Ovary (tissue), 9 donors: ENCODE results near the gene CIITA. TPM values are rescaled to one million over a fixed set of nuclear protein-coding genes. Genes with fewer than 3 reads are reported as not detected.
A peak's percentile ranks its signal among the peaks of the same experiment; 100 is the strongest.
"Not testable (repeated sequence)": the region's sequence is repeated elsewhere in the genome, so short reads cannot be mapped to it uniquely, and the experiment has no call there.

Experiments used
- DNase-seq, 5 donors: peaks; one replicate each; pipeline ENCODE4 v3.0.0-alpha.2; 2019 to 2020
- H3K27ac ChIP-seq, 2 donors: fragments of 200-600 bp; one replicate each; pipeline versions ENCODE4 v1.5.1 to v1.8.0; 2019 to 2022
- H3K27me3 ChIP-seq: fragments of 200-600 bp; one replicate; pipeline ENCODE4 v1.8.0; 2022
- H3K36me3 ChIP-seq: fragments of 200-600 bp; sonication (generic); one replicate; pipeline ENCODE4 v1.5.1; 2019
- H3K4me1 ChIP-seq: one replicate; pipeline ENCODE4 v1.8.1; 2013; ENCODE audit warnings: mild to moderate bottlenecking, moderate library complexity; ENCODE audit not compliant: insufficient read depth
- H3K4me3 ChIP-seq: fragments of 200-600 bp; sonication (generic); one replicate; pipeline ENCODE4 v1.5.1; 2017
- H3K9me3 ChIP-seq, 2 donors: fragments of 200-600 bp in 1 of 2; sonication (generic) in 1 of 2; one replicate each; pipeline versions ENCODE4 v1.5.1 to v1.8.1; 2013 to 2019; ENCODE audit warnings: mild to moderate bottlenecking in 1 of 2, moderate library complexity in 1 of 2
- EP300 ChIP-seq: sonication (generic); formaldehyde crosslinking; IDR thresholded peaks from one replicate; pipeline ENCODE4 v1.6.1; 2017; ENCODE audit warnings: antibody characterized with exemption
- POLR2A ChIP-seq: fragments of 450-650 bp; IDR thresholded peaks from one replicate; pipeline ENCODE4 v1.6.1; 2017; ENCODE audit warnings: antibody characterized with exemption, mild to moderate bottlenecking, moderate library complexity
- WGBS, 3 donors: extraction: QIAGEN DNeasy Blood & Tissue Kit in 1 of 3; methylation state at CpG; one replicate each; pipeline versions ENCODE4 v1.1.5 to v1.1.7; 2013 to 2017; 5-methylcytosine and 5-hydroxymethylcytosine counted together
- intact Hi-C, 4 donors: fragments of 100-400 bp; cut with DNase I; formaldehyde crosslinking; loops; one replicate each; pipeline versions ENCODE4 v1.11.0 to v1.15.1; 2022 to 2023
- polyA plus RNA-seq, 2 donors: library from polyadenylated mRNA; stranded (reverse); fragments of 200-250 nt in 1 of 2; fragments of 350-450 nt in 1 of 2; fragmentation: Illumina TruSeq in 1 of 2; extraction: RNeasy Lipid Tissue Mini Kit (QIAGEN cat#74804) in 1 of 2; gene quantifications; one replicate each; pipeline ENCODE4 v1.2.3, GENCODE V29; 2013 to 2014
- total RNA-seq, 7 donors: library from RNA; depleted of rRNA in 2 of 7; stranded (reverse); fragments of >200 nt in 2 of 7; fragmentation: NEBNext Ultra II Directional in 3 of 7; extraction: Animal tissue kit (Norgen Biotek cat#: 25700) in 3 of 7; gene quantifications; one replicate each; pipeline versions ENCODE4 v1.1.0 to v1.2.4, GENCODE V29; 2016 to 2023
- TF ChIP-seq, protein P1 (sequence below), 3 donors: fragments of 450-650 bp in 2 of 3; fragments of 200-600 bp in 1 of 3; IDR thresholded peaks; one replicate each; pipeline versions ENCODE4 v1.5.1 to v1.8.0; 2016 to 2022; ENCODE audit warnings: antibody characterized with exemption in 3 of 3, mild to moderate bottlenecking in 1 of 3
- donor health status: DM: no; HTN: no; CAD: no; lungs with moderate emphysema.
- donor health status: DM: no; HTN: no; CAD: no.
- donor health status: Bipolar disorder and iron deficiency.
- donor health status: DM: yes; HTN: yes; CAD: no.
- donor health status: DM: no; HTN: no; CAD: no.
- donor health status: DM: yes; HTN: yes; CAD: no.

CIITA gene
- total and polyA plus RNA-seq, 9 donors = 2.9 to 19.9 (median 7.2) TPM

DNA sequence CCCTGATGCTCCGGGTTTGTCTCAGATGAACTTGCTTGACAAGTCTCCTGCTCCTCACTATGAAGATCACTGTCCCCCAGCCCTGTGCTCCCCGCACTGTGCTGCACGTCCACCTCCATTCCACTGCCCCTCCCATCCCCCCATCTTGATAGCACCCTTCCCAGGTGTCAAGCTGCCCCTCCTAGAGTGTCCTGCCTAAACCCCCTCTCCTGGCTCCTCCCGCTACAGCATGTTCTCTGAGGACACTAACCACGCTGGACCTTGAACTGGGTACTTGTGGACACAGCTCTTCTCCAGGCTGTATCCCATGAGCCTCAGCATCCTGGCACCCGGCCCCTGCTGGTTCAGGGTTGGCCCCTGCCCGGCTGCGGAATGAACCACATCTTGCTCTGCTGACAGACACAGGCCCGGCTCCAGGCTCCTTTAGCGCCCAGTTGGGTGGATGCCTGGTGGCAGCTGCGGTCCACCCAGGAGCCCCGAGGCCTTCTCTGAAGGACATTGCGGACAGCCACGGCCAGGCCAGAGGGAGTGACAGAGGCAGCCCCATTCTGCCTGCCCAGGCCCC lies 46.7 kb downstream of the CIITA start:
- WGBS, 3 donors = 42 to 68% (median 47%) methylated on average over 14 of the region's 14 CpGs
- TF ChIP-seq, protein P1, sequence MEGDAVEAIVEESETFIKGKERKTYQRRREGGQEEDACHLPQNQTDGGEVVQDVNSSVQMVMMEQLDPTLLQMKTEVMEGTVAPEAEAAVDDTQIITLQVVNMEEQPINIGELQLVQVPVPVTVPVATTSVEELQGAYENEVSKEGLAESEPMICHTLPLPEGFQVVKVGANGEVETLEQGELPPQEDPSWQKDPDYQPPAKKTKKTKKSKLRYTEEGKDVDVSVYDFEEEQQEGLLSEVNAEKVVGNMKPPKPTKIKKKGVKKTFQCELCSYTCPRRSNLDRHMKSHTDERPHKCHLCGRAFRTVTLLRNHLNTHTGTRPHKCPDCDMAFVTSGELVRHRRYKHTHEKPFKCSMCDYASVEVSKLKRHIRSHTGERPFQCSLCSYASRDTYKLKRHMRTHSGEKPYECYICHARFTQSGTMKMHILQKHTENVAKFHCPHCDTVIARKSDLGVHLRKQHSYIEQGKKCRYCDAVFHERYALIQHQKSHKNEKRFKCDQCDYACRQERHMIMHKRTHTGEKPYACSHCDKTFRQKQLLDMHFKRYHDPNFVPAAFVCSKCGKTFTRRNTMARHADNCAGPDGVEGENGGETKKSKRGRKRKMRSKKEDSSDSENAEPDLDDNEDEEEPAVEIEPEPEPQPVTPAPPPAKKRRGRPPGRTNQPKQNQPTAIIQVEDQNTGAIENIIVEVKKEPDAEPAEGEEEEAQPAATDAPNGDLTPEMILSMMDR (IDR thresholded peaks at IDR 0.05) = no peak
- no peak for TF ChIP-seq EP300

DNA sequence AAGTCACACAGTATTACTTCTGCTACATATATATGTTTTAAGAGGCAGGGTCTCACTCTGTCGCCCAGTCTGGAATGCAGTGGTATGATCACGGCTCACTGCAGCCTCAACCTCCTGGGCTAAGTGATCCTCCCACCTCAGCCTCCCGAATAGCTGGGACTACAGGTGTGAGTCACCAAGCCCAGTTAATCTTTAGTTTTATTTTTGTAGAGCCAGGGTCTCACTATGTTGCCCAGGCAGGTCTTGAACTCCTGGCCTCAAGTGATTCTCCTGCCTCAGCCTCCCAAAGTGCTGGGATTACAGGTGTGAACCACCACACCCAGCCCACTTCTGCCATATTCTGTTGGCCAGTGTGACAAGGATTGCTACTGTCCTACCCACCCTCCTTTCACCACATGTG lies 48.3 kb downstream of the CIITA start:
- intact Hi-C loops = loop anchor here in 3 of 4 donors (10.0 kb wide), 2 partner anchors 160 to 410 kb away; no protein-coding TSS in a partner anchor

More for the DNA sequence above, 46.7 kb downstream of the CIITA start:
- H3K4me1 ChIP-seq = peaks cover 6% of the 10 kb centered on the region
- H3K9me3 ChIP-seq = no peaks in the 10 kb centered on the region
- no peak overlapping the region for H3K27ac ChIP-seq
- peak; percentile 41 to 68 (median 64) for DNase-seq
- H3K36me3 ChIP-seq = no peaks in the 10 kb centered on the region
- no peak overlapping the region for H3K4me3 ChIP-seq
- intact Hi-C loops = loop anchor here in 3 of 4 donors (10.0 kb wide), 2 partner anchors 159 to 409 kb away; no protein-coding TSS in a partner anchor
- no peaks in the 10 kb centered on the region for H3K27me3 ChIP-seq

DNA sequence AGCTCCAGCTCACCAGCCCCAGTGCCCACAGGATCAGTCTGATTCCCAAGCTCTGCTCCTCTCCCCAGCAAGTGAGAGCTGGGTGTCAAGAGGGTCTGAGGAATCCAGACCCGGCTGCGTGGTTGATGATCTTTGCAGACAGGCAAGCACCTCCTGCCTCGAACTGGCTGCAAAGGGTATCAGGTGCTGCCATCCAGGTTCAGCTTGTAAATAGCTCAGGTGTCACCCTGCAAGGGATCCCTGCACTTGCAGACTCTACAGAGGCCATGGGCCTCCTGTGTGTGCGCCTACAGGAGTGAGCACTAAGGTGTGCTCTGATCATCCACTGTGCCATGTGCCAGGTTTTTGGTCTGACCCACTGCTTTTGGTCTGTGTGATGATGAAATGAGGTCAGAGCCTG lies 49.1 kb downstream of the CIITA start:
- TF ChIP-seq EP300 (no peak), POLR2A (no peak)
- TF ChIP-seq, protein P1 (IDR thresholded peaks at IDR 0.05) = no peak
- intact Hi-C loops = loop anchor here in 3 of 4 donors (10.0 kb wide), 2 partner anchors 161 to 411 kb away; no protein-coding TSS in a partner anchor
- H3K4me1 ChIP-seq = peaks cover 6% of the 10 kb centered on the region

More for the DNA sequence above, 48.3 kb downstream of the CIITA start:
- H3K4me3 ChIP-seq, DNase-seq, H3K9me3 ChIP-seq, H3K4me1 ChIP-seq, H3K36me3 ChIP-seq, H3K27ac ChIP-seq, H3K27me3 ChIP-seq: not testable (repeated sequence)
- 95 to 98% (median 97%) methylated on average over 3 of the region's 3 CpGs for WGBS, 3 donors

DNA sequence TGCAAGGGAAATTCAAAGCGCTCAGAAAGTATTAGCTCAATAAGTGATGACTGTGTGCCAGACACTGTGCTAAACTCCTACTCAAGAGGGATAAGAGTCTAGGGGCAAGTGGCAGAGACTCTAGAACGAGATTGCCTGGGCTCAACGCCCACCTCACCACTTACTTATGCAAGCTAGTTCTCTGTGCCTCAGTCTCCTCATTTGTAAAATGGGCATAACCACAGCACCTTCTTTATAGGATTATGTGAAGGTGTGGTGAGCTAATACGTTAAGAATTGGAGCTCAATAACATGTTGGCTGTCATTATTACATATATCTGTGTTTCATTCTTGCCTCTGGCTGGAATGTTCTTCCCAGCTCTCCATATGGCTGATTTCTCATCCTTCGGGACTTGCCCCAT lies 49.9 kb downstream of the CIITA start:
- H3K27ac ChIP-seq = no peak overlapping the region
- H3K27me3 ChIP-seq = no peaks in the 10 kb centered on the region
- TF ChIP-seq EP300 (no peak), POLR2A (no peak)
- TF ChIP-seq, protein P1 (IDR thresholded peaks at IDR 0.05) = no peak
- H3K9me3 ChIP-seq = no peaks in the 10 kb centered on the region
- WGBS, 3 donors = 89 to 95% (median 91%) methylated on average over 5 of the region's 5 CpGs
- no peak overlapping the region for H3K4me3 ChIP-seq
- peaks cover 5% of the 10 kb centered on the region for H3K4me1 ChIP-seq
- no peaks in the 10 kb centered on the region for H3K36me3 ChIP-seq
- intact Hi-C loops = loop anchor here in 3 of 4 donors (10.0 kb wide), 2 partner anchors 162 to 412 kb away; no protein-coding TSS in a partner anchor
- no peak for DNase-seq

More for the DNA sequence above, 49.1 kb downstream of the CIITA start:
- no peak for DNase-seq
- Histone ChIP-seq H3K27ac (no peak overlapping the region), H3K36me3 (no peaks in the 10 kb centered on the region), H3K9me3 (no peaks in the 10 kb centered on the region), H3K27me3 (no peaks in the 10 kb centered on the region), H3K4me3 (no peak overlapping the region)
- 76 to 96% (median 88%) methylated on average over 3 to 4 of the region's 4 CpGs for WGBS, 3 donors

DNA sequence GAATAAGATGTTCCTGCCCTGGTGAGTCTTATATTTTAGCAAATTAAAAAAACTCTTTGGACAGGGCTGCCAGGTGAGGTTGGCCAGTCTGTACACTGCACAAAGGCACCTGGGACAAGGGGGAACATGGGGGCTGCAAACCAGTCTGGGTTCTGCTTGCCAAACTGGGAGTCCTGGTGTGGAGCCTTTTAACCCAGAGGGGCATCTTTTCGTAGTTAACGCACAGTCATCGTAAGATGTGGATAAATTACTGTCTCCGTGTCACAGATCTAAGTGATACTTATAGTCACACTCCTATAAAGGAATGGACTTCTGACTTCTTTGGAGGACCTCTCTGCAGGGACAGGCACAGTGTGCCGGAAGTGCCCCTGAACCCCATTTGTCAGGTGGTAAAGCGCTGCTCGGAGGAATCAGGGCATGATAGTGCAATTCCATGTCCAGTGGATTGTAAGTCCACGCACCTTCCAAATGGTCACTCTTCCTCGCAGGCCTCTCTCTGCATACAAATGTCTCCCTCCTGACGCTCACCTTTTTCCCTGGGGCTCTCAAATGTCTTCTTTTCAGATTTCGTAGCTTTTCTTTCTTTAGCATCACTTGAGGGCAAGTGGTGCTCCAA lies 50.6 kb downstream of the CIITA start:
- Histone ChIP-seq H3K9me3 (no peaks in the 10 kb centered on the region), H3K4me1 (peaks cover 2% of the 10 kb centered on the region), H3K4me3 (no peak overlapping the region), H3K27ac (no peak overlapping the region), H3K27me3 (no peaks in the 10 kb centered on the region), H3K36me3 (no peaks in the 10 kb centered on the region)
- DNase-seq = no peak
- intact Hi-C loops = loop anchor here in 3 of 4 donors (10.0 kb wide), 2 partner anchors 163 to 413 kb away; no protein-coding TSS in a partner anchor
- TF ChIP-seq EP300 (no peak), POLR2A (no peak)
- TF ChIP-seq, protein P1 (IDR thresholded peaks at IDR 0.05) = no peak
- WGBS, 3 donors = 94 to 96% (median 94%) methylated on average over 11 of the region's 11 CpGs

DNA sequence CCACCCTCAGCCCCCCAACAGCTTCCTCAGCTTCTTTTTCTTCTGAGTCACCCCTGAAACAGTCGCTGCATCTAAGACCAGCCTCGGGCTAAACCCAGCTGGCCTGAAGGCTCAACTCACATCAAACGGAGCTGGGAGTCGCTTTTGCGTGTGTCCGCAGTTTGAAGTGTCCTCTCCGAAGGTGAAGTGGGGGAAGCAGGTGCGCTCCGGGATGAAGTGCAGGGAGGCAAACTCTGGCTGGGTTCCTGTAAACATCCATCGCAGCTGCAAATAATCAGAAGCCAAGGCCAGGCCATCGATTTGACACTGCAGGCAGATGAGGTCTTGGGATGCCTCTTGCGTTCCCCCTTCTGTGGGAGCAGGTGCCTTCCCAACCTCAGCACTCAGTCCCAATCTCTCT lies 52.1 kb downstream of the CIITA start:
- intact Hi-C loops = loop anchor here in 3 of 4 donors (10.0 kb wide), 2 partner anchors 164 to 414 kb away; no protein-coding TSS in a partner anchor

More for the DNA sequence above, 52.1 kb downstream of the CIITA start:
- not testable (repeated sequence) for H3K27ac ChIP-seq, H3K4me1 ChIP-seq, H3K9me3 ChIP-seq, H3K27me3 ChIP-seq, H3K4me3 ChIP-seq, DNase-seq, H3K36me3 ChIP-seq
- WGBS, 3 donors = 57 to 71% (median 58%) methylated on average over 12 of the region's 12 CpGs
